DMS114 treated with DMSO at 0.1 percent for 48 hours (cell line): Measurements from ENCODE around the gene TMEM212.
A peak's percentile ranks its signal among the peaks of the same experiment; 100 is the strongest.

Experiments
- DNase-seq: peaks from one replicate; lab custom pipeline; 2025; ENCODE audit not compliant: unreplicated experiment; lab: John Stamatoyannopoulos, UW

Gene TMEM212

DNA sequence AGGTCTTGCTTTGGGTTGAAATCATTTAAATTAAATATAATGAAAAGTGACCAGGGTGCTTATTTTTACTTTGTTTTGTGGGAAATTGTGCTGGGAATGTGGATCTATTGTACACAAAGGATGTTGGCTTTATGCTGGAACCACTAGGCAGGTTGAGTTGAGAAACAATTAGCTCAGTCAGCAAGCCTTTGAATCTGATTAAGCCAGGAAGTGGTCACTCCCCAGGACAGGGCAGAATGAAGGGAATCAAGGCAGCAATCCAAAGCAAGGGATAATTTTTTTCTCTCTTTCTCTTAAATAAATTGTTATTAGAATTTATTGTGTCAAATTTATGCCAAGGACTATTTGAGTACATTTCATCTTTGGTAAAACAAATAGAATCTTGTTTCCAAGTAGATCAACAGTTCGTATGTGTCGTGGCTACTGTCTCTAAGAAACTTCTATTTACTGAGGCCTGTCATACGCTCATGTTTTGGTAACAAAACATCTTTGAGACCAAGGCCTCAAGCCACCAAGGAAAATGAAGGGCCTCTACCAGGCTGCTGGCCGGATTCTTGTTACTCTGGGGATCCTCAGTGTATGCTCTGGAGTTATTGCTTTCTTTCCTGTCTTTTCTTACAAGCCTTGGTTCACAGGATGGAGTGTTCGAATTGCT lies at the start of gene TMEM212:
TMEM212 (plus strand) TSS at position 486 of the 655 bp plus-strand sequence; CDS start at position 521, 35 bp downstream.
- DNase-seq, result no peak

- no peak for DNase-seq
These were observed 46.4 kb upstream of the TMEM212 start for GRCh38 chr3:171796625-171797264.

DNA sequence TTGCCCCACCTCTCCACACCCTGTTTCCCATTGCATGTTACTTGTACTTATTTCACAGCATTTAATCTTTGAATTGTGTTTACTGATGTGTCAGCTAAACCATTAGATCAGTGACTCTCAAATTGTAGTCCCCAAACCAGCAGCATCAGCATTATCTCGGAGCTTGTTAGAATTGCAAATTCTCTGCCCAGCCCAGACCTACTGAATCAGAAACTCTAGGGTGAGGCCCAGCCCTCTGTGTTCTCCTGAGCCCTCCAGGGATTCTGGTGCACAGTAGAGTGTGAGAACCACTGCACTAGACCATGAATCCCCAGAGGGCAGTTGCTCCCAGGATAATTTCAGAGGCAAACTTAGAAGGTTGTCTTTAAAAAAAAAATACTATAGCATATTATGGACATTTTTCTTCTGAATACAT lies 45.9 kb upstream of the TMEM212 start:
- DNase-seq, result no peak

DNA sequence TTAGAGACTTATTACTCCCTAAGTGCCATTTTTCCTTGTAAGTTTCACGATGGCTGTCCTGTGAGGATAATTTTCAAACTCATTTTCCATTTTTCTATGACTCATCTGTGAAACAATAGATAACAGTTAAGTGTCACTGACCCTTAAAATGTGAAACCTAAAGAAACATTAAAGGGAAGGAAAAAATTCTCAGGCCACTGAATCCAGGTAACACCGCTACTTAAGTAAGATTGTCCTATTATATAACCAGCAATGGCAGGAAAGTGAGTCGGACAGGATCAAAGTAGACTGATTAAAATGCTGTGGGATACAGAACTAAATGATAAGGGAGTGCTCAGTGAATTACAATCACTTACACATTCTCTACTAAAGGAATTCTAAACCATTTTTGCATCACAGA lies 45.3 kb upstream of the TMEM212 start:
- no peak for DNase-seq

GRCh38 chr3:171799501-171799900 lies 43.6 kb upstream of the TMEM212 start:
- DNase-seq, result no peak

DNA sequence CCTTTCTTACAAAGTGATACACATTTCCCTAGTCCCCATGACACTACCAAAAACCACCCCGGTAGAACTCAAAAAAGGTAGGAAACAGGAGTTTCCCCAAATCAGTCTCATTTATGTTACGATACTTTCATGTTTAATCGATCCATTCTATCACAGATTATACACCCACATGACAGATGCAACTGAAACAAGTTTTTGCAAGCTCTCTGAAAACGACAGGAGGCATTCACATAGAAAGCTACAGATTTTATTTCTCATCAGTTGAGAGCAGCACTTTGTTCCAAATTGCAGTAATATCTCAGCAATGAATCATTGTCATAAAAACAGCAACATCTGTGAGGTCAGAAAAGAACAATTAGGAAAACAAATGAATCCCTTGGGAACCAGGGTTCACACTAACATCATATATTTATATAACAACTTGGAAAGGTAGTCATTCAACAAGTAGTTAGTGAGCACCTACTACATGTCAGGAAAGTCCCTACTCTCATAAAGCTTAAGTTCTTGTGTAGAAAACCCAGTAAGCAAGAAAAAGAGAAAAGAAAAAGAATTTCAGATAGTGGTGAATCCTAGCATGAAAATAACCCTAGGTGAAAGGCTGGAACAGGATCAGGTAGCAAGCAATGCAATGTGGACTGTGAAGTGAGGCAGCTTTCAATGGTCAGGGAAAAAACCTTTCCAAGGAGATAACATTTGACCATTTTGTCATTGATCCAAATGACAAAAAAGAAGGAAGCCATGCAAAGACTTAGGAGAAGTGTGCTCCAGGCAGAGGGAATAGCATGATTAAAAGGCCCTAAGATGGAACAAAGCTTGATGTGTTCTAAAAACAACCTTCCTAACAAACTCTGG lies 41.2 kb upstream of the TMEM212 start:
- DNase-seq, result no peak

GRCh38 chr3:171802590-171802956 lies 40.6 kb upstream of the TMEM212 start:
- DNase-seq, result no peak

- no peak for DNase-seq
These were observed 40.1 kb upstream of the TMEM212 start for GRCh38 chr3:171803044-171803443.

GRCh38 chr3:171804618-171805389 lies 38.3 kb upstream of the TMEM212 start:
- no peak for DNase-seq

DNA sequence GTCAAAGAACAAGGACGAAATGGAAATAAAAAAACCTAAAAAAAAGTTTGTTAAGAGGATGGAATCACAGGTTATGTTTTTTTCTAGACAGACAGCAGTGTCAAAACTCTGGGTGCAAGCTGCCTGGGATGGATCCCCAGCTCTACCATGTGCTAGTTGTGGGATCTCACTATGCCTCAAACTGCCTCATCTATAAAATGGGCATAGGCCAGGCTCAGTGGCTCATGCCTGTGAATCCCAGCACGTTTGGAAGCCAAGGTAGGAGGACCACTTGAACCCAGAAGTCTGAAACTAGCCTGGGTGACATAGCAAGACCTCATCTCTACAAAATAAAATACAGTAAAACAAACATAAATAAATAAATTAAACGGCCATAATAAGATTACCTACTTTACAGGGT lies 37.5 kb upstream of the TMEM212 start:
- DNase-seq, result no peak

DNA sequence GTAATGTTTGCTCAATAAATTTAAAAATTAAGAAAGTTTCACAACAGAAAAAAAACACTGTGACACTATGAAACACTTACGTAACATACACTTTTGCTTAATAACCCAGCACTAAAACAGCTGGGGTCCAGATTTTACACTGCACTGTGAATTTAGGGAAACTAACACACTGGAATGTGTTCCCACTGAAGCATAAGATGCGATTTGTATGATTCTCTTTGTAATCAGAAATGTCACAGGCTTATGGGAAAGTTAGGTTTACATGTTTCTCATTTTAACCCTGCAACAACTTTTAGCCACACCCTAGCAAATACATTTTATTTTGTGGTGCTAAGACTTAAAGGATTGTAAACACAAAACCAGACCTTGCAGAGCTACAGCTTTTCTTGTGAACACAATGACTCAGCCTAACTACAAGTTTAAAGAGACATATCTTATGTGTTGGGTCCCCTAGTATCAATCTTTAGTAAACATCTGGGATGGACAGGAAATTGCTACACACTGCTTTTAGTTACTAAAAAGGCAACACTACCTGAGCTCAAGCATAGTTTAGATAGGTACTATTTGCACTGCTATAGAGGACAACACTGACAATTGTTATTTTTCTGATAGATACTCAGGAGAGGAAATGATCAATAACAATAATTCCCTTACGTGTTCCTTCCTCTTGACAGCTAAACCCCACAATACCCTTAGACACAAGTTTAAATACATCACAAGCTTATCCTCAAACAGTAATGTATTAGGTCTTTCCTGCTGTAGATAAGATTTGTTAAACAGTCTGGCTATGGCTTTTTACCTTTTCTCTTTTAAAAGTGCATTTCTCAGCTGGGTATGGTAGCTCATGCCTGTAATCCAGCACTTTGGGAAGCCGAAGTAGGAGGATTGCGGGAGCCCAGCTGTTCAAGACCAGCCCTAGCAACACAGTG lies 36.7 kb upstream of the TMEM212 start:
- DNase-seq, result no peak

GRCh38 chr3:171807129-171807675 lies 35.9 kb upstream of the TMEM212 start:
- DNase-seq, result no peak

- no peak for DNase-seq
These were observed 35.3 kb upstream of the TMEM212 start for GRCh38 chr3:171807806-171808205.

DNA sequence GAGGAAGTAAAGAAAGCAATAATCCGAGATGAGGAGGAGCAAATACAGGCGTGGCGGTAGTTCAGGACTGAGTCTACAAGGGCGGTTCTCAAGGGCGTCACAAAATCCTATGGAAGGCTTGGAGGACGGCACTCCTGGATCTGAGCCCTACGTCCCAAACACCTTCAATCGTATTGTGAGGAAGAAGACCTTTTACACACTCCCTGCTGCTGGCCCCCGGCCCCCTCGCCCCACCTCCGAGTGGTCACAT lies 33.6 kb upstream of the TMEM212 start:
- DNase-seq, result peak; percentile 47

- peak; percentile 12 for DNase-seq
These were observed 33.1 kb upstream of the TMEM212 start, which contains the start of gene PLD1 for GRCh38 chr3:171809861-171810628. PLD1 (minus strand) TSS chr3:171810483; CDS start chr3:171738051, 72,432 bp downstream.

- DNase-seq, result peak; percentile 35
These were observed 32.4 kb upstream of the TMEM212 start for GRCh38 chr3:171810629-171811294.

DNA sequence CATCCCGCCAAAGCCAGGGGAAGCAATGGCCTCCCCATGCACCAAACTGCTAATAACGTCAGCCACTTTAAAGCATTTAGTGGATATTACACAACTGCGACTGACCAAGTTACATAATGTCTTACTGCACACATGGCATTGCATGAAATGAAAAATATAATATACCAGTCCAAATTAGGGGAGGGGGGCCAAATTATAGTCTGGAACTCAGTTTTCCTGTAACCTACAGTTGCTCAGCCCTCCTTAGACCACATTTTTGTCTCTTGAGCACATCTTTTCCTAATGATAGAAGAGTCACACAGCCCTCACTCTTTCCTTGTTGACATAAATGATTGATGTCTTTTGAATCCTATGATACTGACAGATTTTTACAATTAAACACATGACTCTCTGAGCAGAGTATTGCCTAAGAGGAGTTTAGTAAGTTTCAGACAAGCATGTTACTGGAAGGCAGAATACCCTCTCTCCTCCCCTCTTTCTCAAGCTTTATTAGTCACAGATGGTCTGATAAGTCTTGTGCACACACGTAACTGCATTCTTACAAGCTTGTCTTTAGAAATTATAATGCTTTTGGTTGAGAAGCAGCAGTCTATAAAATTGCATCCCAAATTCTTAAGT lies 31.7 kb upstream of the TMEM212 start:
- no peak for DNase-seq

DNA sequence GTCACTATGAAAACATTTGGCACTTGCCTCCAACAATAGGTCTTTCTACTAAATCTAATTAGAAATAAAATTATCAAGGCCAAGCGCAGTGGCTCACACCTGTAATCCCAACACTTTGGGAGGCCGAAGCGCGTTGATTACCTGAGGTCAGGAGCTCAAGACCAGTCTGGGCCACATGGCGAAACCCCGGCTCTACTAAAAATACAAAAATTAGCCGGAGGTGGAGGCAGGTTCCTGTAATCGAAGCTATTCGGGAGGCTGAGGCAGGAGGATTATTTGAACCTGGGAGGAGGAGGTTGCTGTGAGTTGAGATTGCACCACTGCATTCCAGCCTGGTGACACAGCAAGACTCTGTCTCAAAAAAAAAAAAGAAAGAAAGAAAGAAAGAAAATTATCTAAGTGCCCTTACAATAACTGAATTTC lies 31.2 kb upstream of the TMEM212 start:
- no peak for DNase-seq
